Measurements from ENCODE around the gene DGCR2.
"Not testable (repeated sequence)": the region's sequence is repeated elsewhere in the genome, so short reads cannot be mapped to it uniquely, and the experiment has no call there.

DGCR2 gene

DNA sequence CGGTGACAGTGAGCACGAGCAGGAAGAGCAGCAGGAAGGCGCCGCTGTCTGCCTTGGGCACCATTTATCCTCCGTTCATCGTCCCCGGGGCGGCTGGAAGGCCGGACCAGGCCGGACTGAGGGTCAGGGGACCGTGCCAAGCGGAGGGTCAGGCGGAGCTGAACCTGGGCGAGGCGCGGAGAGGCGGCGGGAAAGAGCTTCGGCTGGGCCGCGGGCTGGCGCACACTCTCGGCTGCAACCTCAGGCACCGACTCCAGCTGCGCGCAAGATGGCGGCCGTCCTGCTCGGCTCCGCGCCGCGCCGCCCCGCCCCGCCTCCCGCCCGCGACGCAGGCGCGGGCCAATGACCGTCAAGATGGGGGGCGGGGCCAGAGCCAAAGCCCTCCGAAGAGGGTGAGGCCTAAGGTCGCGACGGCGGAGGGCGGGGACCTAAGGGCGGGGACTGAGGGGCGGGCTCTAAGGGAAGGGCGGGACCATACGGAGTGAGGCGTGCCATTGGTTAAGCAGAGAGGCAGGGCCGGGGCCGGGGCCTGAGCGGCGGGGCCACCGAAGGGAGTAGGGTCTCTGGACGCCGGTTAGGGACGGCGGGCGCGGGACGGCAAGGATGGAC, at the start of gene DGCR2:
Gene DGCR2, minus strand, starts transcription at position 270 of the 609 bp plus-strand sequence. Its CDS starts 206 bp downstream, at position 64.
- DNase-seq = peak; percentile 81

- no peak for DNase-seq
Measured at GRCh38 chr22:19169947-19170318, 47.7 kb upstream of the DGCR2 start.

DNA sequence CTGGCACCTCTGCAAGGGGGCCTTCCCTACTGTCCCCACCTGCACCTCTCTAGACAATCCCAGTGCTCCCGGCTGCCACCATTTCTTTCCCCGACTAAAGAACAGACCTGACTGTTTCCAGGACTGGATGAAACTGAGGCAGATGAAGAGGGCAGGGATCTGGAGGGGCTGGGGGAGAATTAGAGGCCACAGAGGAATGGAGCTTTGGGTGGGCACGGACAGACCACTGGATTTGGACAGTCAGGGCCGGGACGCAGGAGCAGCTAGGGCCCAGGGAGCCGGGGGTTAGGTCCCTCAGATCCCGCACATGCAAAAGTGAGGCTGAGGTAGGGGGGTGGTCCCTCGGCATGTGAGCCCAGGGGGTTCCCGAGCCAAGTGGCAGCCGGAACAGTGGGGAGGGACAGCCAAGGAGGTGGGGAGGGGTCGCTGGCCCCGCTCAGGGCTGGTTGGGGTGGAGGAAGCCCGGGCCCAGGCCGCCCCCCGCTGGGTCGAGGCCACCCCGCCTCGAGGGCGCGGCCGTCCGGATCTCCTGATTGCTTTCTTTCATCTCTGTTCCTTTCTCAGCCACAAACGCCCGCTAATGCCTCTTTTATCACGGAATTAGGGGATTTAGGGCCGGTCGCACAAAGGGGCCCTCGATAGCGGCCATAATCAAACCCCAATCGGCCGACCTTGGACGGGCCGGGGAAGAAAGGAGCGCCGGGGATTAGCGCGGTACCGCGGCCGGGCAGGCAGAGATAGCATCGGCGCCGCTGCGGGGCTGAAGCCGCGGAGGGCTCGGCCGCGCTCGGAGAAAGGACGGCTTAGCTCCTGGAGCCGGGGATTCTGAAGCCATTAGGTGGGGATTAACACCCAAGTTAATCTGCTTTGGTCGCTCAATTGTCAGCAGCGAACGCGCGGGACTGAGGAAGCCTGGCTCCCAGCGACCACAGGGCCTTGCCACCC, 47.1 kb upstream of the DGCR2 start:
- DNase-seq = no peak

GRCh38 chr22:19168088-19168890, 46.1 kb upstream of the DGCR2 start:
- DNase-seq = peak; percentile 43

- no peak for DNase-seq
Measured at GRCh38 chr22:19167106-19167869, 45.1 kb upstream of the DGCR2 start.

DNA sequence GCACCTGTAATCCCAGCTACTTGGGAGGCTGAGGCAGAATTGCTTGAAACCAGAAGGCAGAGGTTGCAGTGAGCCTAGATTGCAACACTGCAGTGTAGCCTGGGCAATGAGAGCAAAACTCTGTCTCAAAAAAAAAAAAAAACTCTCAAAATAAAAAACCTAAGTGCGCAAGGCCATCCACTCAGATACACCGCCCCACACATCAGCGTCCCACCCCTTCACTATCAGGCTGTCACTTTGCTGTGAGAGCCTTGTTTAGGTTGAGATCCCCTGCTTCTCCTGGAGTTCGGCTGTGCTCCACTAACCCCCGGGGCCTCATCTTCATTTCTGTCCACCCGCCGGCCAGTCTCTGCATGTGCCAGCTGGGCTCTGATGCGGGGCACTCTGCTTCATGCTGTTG, 44.2 kb upstream of the DGCR2 start:
- no peak for DNase-seq

DNA sequence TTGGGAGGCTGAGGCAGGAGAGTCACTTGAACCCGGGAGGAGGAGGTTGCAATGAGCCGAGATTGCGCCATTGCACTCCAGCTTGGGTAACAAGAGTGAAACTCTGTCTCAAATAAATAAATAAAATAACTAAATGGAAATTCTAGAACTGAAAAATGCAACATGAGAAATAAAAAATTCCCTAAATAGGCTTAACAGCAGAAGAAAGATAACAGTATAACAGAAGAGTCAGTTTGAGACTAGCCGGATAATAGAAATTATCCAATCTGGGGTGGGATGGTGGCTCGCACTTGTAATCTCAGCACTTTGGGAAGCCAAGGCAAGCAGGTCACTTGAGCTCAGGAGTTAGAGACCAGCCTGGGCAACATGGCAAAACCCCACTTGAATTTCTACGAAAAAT, 42.2 kb upstream of the DGCR2 start:
- DNase-seq = no peak

- not testable (repeated sequence) for DNase-seq
Measured at GRCh38 chr22:19158649-19159048, 36.4 kb upstream of the DGCR2 start.

DNA sequence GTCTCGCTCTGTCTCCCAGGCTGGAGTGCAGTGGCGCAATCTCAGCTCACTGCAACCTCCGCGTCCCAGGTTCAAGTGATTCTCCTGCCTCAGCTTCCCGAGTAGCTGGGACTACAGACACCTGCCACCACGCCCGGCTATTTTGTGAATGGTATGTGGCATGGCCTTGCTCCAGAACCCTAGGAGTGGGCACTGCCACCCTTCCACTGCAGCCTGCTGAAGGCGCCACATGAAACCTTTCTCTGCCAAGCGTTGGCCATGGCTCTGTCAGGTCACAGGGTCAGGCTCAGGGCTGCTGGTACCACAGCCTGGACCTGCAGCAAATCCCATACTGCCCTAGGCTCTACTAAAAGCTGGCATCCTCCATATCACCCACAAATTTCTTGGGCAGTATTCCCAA, 33.9 kb upstream of the DGCR2 start:
- not testable (repeated sequence) for DNase-seq

DNA sequence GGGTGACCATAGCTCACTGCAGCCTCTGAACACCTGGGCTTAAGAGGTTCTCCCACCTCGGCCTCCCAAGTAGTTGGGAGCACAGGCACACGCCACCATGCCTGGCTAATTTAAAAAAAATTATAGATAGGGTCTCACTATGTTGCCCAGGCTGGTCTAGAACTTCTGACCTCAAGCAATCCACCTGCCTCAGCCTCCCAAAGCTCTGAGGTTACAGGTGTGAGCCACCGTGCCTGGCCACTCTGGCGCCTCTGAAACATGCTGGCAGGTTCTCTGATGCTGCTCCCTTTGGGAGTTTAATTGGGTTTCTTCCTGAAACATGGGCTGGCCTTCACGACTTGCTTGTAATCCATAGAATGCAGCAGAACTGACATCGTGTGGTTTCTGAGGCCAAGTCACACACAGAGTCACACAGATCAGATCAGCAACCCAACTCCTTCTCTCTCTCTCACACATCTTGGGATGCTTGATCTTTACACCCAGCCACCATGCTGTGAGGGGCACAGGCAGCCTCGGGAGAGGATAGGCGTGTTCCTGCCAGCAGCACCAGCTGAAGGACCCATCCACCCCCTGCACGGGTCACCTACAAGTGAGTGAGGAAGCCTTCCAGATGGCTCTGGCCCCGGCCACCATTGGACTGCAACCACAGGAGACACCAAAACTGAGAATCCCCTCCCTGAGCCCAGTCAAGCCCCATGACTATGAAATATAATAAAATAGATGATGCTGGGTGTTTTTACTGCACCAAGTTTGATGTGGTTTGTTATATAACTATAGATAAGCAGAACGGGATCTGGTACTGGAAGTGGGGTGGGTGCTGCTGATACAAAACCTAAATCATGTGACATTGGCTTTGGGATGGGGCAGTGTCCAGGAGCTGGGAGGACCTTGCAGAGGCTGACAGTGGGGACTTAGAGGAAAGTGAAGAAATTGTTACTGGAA, 31.0 kb upstream of the DGCR2 start:
- no peak for DNase-seq

GRCh38 chr22:19151329-19152191, 29.3 kb upstream of the DGCR2 start:
- DNase-seq = no peak

GRCh38 chr22:19150482-19151328, 28.5 kb upstream of the DGCR2 start:
- DNase-seq = no peak

DNA sequence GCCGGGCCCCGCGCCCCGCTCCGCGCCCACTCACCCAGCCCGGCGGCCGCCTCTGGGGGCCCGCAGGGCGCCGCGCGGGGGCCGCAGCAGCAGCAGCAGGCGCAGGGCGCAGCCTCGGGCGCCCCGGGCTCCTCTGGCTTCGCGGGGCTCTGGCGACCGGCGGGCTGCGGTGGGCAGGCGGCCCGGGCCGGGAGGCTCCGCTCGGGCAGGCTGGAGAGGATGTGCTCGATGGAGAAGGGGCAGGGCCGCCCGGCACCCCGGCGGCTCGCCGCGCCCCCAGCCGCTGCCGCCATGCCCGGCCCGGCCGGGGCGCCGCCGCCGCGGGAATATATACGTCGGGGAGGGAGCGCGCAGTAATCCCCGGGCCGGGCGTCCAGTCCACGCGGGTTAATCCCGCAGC, 27.8 kb upstream of the DGCR2 start, which contains the start of gene GSC2:
Gene GSC2, minus strand, starts transcription at position 302 of the 400 bp plus-strand sequence. Its CDS starts 9 bp downstream, at position 293.
- no peak for DNase-seq

DNA sequence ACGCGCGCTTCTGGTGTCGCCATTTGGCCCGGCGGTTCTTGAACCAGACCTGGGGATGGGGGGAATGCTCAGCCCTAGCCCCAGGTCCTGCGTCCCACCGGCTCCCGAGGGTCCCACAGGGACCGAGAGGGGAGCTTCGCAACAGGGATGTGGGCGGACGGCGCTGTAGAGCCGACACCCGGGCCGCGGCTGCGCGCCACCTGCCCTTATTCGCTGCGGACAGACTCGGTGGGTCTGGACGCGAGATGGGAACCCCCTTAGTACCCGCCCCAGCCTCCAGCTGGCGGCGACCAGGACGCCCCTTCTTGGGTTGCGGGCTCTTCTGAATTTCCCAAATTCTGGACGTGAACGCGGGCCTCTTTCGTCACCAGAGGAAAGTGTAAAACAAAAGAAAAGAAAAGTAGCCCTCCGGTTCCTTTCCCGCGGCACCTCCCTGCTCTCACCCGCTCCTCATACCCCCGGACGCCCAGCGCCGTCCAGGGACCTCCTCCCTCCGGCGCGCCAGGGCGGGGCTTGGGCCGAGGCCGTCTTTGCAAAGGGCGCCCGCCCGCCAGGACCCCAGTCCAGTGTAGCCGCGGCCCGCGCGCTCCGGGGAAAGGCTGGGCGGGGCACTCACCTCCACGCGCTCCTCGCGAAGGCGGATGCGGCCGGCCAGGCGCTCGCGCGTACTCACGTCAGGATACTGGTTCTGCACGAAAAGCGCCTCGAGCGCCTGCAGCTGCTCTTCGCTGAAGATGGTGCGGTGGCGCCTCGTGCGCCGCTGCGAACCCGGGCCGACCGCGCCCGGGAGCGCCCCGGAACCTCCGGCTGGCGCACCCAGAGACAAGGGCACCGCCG, 27.1 kb upstream of the DGCR2 start:
- DNase-seq = no peak

GRCh38 chr22:19148417-19149046, 26.3 kb upstream of the DGCR2 start:
- no peak for DNase-seq

GRCh38 chr22:19147195-19147780, 25.1 kb upstream of the DGCR2 start:
- no peak for DNase-seq

DNA sequence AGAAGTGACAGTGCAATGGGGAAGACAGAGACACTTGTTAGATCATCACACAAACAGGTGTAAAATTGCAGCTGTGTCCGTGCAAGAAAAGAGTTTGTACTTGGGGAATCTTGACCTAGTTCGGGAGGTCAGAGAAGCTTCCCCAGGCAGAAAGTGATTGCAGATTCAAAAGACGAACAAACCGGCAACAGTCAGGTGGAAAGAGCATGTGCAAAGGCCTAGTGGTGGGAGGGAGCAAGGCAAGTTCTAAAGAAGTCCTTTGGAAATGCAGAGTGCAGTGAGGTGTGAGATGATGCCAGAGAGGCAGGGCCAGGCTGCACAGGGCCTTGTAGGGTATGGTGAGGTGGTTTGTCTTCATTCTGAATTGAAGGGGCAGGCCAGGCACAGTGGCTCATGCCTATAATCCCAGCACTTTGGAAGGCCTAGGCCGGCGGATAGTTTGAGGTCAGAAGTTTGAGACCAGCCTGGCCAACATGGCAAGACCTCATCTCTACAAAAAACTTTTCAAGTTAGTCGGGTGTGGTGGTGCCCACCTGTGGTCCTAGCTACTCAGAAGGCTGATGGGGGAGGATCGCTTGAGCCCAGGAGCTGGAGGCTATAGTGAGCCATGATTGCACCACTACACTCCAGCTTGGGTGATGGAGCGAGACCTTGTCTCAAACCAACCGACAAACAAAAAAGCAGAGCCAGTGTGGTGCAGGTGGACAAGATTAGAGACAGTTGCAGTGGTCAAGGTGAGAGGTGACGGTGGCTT, 24.2 kb upstream of the DGCR2 start:
- DNase-seq = no peak
